MM.1S (cell line): ENCODE measurements around the gene LEP.

Experiments used
- CTCF ChIP-seq: fragments of 300-600 bp; sonication (generic); IDR thresholded peaks from 2 replicates; pipeline ENCODE4 v1.5.1; 2016; ENCODE audit warnings: antibody characterized with exemption, low read length, mixed read lengths
- EZH2 ChIP-seq: fragments of 300-600 bp; sonication (generic); optimal IDR thresholded peaks from 2 replicates; pipeline ENCODE3; 2017; ENCODE audit warnings: low read depth, mild to moderate bottlenecking, antibody characterized with exemption, low read length, mixed read lengths

- TF ChIP-seq CTCF (no peak), EZH2 (no peak)
Observed at GRCh38 chr7:128263420-128263819, 22.3 kb downstream of the LEP start.
